H54 (cell line): ENCODE data around the gene SUMF1.
A peak's percentile ranks its signal among the peaks of the same experiment; 100 is the strongest.

Experiments
- DNase-seq: peaks from one replicate; pipeline ENCODE4 v3.0.0; 2011; ENCODE audit warnings: low spot score, mixed read lengths; ENCODE audit not compliant: insufficient read length
- FAIRE-seq: peaks from 3 replicates; lab custom pipeline; 2011; peaks lifted over from hg19 to GRCh38; lab: Jason Lieb, UNC
- POLR2A ChIP-seq: IDR thresholded peaks from 2 replicates; pipeline ENCODE4 v1.6.1; 2011; ENCODE audit warnings: low read depth, mild to moderate bottlenecking, low read length

SUMF1 gene

GRCh38 chr3:4394048-4394447, 73.0 kb downstream of the SUMF1 start:
- no peak for TF ChIP-seq POLR2A
- FAIRE-seq (no peak), DNase-seq (no peak)

- no peak for FAIRE-seq
- no peak for TF ChIP-seq POLR2A
- DNase-seq, result no peak
Observed at GRCh38 chr3:4392992-4393391, 74.1 kb downstream of the SUMF1 start.

GRCh38 chr3:4387210-4388204, 79.6 kb downstream of the SUMF1 start:
- FAIRE-seq, result no peak
- no peak for TF ChIP-seq POLR2A
- DNase-seq, result no peak

GRCh38 chr3:4385201-4385600, 81.9 kb downstream of the SUMF1 start:
- FAIRE-seq (no peak), DNase-seq (no peak)

GRCh38 chr3:4380013-4380412, 87.1 kb downstream of the SUMF1 start:
- DNase-seq (no peak), FAIRE-seq (no peak)
- TF ChIP-seq POLR2A, result no peak

More at GRCh38 chr3:4385201-4385600, 81.9 kb downstream of the SUMF1 start:
- TF ChIP-seq POLR2A, result no peak

GRCh38 chr3:4376499-4376898, 90.6 kb downstream of the SUMF1 start:
- DNase-seq, result peak; percentile 20
- FAIRE-seq, result peak; percentile 66
- TF ChIP-seq POLR2A, result no peak

GRCh38 chr3:4375911-4376310, 91.2 kb downstream of the SUMF1 start:
- DNase-seq (no peak), FAIRE-seq (no peak)
- TF ChIP-seq POLR2A, result no peak

- DNase-seq (no peak), FAIRE-seq (no peak)
- no peak for TF ChIP-seq POLR2A
Observed at GRCh38 chr3:4373669-4374068, 93.4 kb downstream of the SUMF1 start.

- TF ChIP-seq POLR2A, result no peak
- no peak for FAIRE-seq
- DNase-seq, result no peak
Observed at GRCh38 chr3:4362523-4362922, 104.5 kb downstream of the SUMF1 start.

- no peak for FAIRE-seq
- TF ChIP-seq POLR2A, result no peak
- DNase-seq, result no peak
Observed at GRCh38 chr3:4360817-4361216, 106.3 kb downstream of the SUMF1 start.

- no peak for FAIRE-seq
- DNase-seq, result no peak
- TF ChIP-seq POLR2A, result no peak
Observed at GRCh38 chr3:4359805-4360502, 107.1 kb downstream of the SUMF1 start.

GRCh38 chr3:4358273-4358672, 108.8 kb downstream of the SUMF1 start:
- TF ChIP-seq POLR2A, result no peak
- no peak for DNase-seq
- no peak for FAIRE-seq

GRCh38 chr3:4356546-4357410, 110.3 kb downstream of the SUMF1 start:
- DNase-seq (no peak), FAIRE-seq (no peak)
- no peak for TF ChIP-seq POLR2A

GRCh38 chr3:4356220-4356540, 110.9 kb downstream of the SUMF1 start:
- no peak for TF ChIP-seq POLR2A
- DNase-seq, result no peak
- FAIRE-seq, result no peak
